Midbrain (tissue), 1 donor: ENCODE data around the gene NFIA.

ENCODE experiments used
- DNase-seq: peaks from one replicate; lab custom pipeline; 2025; lab: John Stamatoyannopoulos, UW

NFIA gene

DNA sequence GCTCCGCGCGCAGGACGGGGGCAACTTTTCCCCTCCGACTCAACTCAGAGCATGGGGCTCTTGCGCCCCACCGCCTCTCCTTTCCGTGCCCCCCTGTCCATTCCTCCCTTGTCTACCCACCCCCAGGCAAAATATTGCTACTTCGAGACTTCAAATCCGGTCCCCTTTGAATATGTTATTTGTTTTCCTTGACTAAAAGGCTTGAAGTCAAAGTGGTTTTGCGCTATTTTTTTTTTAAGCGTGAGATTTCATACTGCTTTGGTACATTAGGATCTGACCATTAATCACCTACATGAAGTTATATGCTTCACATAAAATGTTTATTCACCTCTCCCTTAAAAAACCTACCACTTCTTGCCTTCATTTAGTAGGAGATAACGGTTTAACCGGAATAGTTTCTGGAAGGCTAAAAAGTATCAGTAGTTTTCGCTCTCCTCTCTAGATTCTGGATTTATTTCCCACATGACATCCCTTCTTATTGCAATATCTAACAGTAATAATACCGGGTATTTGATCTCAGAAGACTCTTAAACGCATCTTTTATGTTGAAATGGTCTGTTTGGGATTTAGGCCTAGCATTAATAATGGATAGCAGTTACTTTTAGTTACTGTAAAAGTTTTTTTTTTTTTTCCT is 1.6 kb downstream of the NFIA start:
- DNase-seq, result no peak

GRCh38 chr1:61084491-61085031 is 2.2 kb downstream of the NFIA start:
- no peak for DNase-seq

DNA sequence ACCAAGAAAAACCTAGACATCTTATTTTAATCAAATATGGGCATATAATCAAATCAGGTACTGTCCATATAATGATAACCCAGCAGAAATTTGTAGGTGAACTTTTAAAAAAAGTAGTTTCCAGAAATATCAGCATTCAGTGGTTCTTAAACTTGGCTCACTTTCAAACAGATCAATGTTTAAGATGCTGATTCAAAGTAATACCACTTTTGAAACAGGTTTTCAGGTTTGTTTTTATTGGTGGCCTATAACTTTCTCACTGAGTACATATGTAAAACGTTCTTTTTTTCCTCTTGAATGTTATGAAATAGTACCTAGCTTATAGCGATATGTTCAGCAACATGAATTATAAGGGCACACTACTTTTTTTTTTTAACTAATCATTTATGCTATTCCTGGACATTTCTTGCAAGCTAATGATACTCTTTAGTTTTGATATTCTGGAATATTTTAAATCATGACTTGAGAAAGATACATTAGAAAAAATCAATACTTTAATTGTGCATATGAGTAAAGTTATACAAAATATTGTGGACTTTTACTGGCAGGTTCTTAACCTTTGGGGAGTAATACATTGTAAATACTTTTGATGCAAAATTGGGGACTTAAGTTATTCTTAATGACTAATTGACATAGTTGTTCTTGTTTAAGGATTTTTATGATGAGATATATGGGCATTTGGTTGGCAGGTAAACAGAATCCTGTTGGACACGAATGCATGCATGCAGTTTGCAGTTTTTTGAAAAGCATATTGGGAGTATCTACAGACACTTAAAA is 3.0 kb downstream of the NFIA start:
- DNase-seq, result no peak

GRCh38 chr1:61085983-61086644 is 3.8 kb downstream of the NFIA start:
- no peak for DNase-seq

- DNase-seq, result no peak
These were observed 5.2 kb downstream of the NFIA start for GRCh38 chr1:61087571-61087970.

DNA sequence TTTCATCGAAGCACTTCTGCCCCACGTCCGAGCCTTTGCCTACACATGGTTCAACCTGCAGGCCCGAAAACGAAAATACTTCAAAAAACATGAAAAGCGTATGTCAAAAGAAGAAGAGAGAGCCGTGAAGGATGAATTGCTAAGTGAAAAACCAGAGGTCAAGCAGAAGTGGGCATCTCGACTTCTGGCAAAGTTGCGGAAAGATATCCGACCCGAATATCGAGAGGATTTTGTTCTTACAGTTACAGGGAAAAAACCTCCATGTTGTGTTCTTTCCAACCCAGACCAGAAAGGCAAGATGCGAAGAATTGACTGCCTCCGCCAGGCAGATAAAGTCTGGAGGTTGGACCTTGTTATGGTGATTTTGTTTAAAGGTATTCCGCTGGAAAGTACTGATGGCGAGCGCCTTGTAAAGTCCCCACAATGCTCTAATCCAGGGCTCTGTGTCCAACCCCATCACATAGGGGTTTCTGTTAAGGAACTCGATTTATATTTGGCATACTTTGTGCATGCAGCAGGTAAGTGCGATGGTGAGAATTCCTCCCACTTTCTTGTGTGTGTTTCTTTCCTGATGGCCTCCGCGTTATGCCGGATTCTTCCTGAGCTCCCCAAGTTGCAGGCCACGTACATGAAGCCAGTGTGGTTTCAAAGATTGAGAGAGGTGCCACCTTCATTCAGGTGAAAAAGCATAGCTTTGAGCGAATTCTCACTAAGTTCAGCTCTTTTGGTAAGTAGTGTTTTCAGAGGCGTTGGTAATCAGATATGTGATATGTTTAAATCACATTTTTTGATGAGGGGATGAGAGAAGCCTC is 6.0 kb downstream of the NFIA start:
- DNase-seq, result no peak

GRCh38 chr1:61089338-61089737 is 7.0 kb downstream of the NFIA start:
- DNase-seq, result no peak

- no peak for DNase-seq
These were observed 7.4 kb downstream of the NFIA start for GRCh38 chr1:61089741-61090140.

- no peak for DNase-seq
These were observed 8.3 kb downstream of the NFIA start for GRCh38 chr1:61090546-61091202.

GRCh38 chr1:61091455-61091854 is 9.1 kb downstream of the NFIA start:
- DNase-seq, result no peak

GRCh38 chr1:61092642-61093041 is 10.3 kb downstream of the NFIA start:
- no peak for DNase-seq

DNA sequence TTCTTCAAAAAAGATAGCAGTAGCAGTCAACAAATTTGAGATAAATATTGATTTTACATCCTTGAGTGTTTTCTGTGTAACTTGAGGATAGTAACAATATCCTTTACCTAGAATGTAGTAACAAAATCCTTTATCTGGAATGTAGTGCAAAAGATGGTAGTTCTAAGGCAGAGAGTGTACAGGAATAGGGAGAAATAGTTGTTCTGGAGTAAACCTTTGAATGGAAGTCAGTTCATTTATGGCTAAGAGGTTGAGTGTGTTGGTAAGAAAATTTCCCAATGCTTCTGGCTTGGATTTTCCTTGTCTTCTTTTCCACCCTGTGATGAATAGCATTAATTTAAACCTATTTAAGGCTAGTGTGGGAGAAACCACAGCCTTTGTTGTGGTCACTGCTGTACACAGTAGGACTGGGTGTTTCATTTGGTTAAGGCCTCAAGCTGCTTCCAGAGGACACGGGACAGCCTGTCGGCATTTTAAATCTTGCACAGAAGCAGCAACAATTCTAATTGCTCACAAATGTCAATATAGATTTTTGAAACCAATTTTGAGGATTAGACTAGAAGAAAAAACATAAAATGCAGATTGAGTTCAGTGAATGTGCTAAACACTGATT is 11.3 kb downstream of the NFIA start:
- DNase-seq, result no peak

DNA sequence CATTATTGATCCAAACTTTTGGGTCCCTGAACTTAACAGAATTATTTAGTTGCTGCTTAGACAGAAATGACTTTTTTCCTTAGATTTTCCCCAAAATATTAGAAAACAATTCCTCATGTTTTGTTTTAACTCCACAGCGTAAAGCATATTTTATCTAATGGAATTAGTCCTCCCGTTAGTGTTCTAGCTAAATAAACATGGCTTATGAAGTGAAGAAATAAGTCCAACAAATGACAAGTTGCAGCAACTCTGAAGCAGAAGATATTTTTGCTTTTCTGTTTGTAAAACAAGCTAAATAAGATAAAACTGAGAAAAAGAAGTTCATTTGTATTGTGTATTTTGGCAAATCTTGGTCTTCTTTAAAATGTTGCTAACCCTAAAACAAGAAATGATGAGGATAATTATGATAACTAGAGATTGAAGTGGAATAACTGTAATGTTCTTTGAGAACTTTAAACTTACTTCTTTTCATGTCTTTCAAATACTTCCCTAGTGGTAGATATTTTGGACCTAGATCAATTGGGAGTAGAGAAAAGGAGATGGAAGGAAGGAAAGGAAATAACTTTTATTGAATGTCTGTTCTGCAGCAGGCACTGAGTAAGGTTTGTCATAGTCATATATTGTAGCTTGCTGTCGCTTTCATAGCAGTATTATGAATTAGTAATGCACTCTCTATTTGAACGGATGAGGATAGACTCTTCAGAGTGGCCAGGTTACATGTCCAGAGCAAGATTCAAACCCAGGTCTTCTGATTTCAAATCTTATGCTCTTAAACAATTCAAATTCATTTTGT is 12.5 kb downstream of the NFIA start:
- DNase-seq, result no peak

- DNase-seq, result no peak
These were observed 13.1 kb downstream of the NFIA start for GRCh38 chr1:61095470-61095812.

- DNase-seq, result no peak
These were observed 15.0 kb downstream of the NFIA start for GRCh38 chr1:61097317-61097716.

DNA sequence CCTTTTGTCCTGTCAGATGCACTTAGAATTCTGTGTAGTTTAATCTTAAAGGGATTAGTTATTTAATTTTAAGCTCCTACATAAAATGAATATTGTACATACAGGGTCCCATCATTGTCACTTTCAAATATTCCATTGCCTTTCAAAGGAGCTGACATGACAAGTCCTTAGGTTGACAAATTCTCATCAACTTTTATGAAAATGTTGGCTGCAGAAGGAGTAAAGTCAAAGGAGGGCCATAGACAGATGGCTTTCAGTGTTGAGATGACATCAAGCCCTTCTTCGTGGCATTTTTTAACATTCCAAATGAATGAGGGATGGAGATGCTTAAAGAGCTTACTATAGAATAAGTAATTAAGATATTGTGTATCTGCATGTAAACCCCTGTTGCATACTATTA is 15.4 kb downstream of the NFIA start:
- DNase-seq, result no peak

- no peak for DNase-seq
These were observed 16.0 kb downstream of the NFIA start for GRCh38 chr1:61098333-61098732.

- no peak for DNase-seq
These were observed 16.6 kb downstream of the NFIA start for GRCh38 chr1:61098906-61099437.

DNA sequence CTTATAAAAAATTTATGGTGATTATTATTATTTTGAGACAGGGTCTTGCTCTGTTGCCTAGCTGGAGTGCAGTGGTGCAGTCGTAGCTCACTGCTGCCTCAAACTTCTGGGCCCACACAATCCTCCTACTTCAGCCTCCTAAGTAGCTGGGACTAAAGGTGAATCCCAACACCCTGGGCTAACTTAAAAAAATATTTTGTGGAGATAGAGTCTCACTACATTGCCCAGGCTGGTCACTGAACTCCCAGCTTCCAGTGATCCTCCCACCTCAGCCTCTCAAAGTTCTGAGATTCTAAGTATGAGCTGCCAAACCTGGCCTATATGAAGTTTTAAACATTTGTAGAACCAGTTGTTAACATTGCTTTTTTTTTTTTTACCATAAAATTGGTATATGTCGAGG is 18.2 kb downstream of the NFIA start:
- DNase-seq, result no peak

- DNase-seq, result no peak
These were observed 19.2 kb downstream of the NFIA start for GRCh38 chr1:61101536-61101935.
